HepG2 (cell line): ENCODE results near the gene FGD2. TPM values are rescaled to one million over a fixed set of nuclear protein-coding genes. Genes with fewer than 3 reads are reported as not detected.

Source experiments
- ARID2 ChIP-seq: sonication (generic); formaldehyde crosslinking; IDR thresholded peaks from 2 replicates; pipeline ENCODE4 v1.8.1; 2022; ENCODE audit warnings: mild to moderate bottlenecking, missing genetic modification reagents, borderline replicate concordance
- GATAD2A ChIP-seq: IDR thresholded peaks from 2 replicates; pipeline ENCODE4 v1.6.1; 2016
- GMEB1 ChIP-seq: sonication (generic); formaldehyde crosslinking; IDR thresholded peaks from 2 replicates; pipeline ENCODE4 v1.5.1; 2020; ENCODE audit warnings: missing genetic modification reagents, mild to moderate bottlenecking, borderline replicate concordance
- MAX ChIP-seq: IDR thresholded peaks from 2 replicates; pipeline ENCODE4 v1.6.1; 2012; ENCODE audit warnings: inconsistent platforms
- NFIB ChIP-seq: sonication (generic); formaldehyde crosslinking; IDR thresholded peaks from 2 replicates; pipeline ENCODE4 v1.9.0; 2021; ENCODE audit warnings: missing genetic modification reagents, mild to moderate bottlenecking, borderline replicate concordance
- PCBP2 ChIP-seq: fragments of 200-400 bp; formaldehyde crosslinking; optimal IDR thresholded peaks from 2 replicates; pipeline ENCODE3; 2018; ENCODE audit warnings: low read length, low read depth; ENCODE audit not compliant: poor library complexity, severe bottlenecking
- PRMT3 ChIP-seq: sonication (generic); formaldehyde crosslinking; IDR thresholded peaks from 2 replicates; pipeline ENCODE4 v1.8.1; 2022; ENCODE audit warnings: low read depth, mild to moderate bottlenecking, moderate library complexity, missing genetic modification reagents, borderline replicate concordance
- SRY ChIP-seq: sonication (generic); formaldehyde crosslinking; IDR thresholded peaks from 2 replicates; pipeline ENCODE4 v1.8.0; 2022; ENCODE audit warnings: mild to moderate bottlenecking, missing genetic modification reagents
- ZFP90 ChIP-seq: sonication (generic); formaldehyde crosslinking; IDR thresholded peaks from 2 replicates; pipeline ENCODE4 v1.8.0; 2022; ENCODE audit warnings: missing genetic modification reagents, mild to moderate bottlenecking, inconsistent platforms, borderline replicate concordance
- ZFX ChIP-seq: sonication (generic); formaldehyde crosslinking; IDR thresholded peaks from 2 replicates; pipeline ENCODE4 v1.4.0; 2020; ENCODE audit warnings: mild to moderate bottlenecking, low read depth, missing genetic modification reagents, moderate library complexity
- ZNF484 ChIP-seq: sonication (generic); formaldehyde crosslinking; IDR thresholded peaks from 2 replicates; pipeline ENCODE4 v1.5.1; 2020; ENCODE audit warnings: mild to moderate bottlenecking, low read depth, missing genetic modification reagents, borderline replicate concordance
- ZNF564 ChIP-seq: sonication (generic); formaldehyde crosslinking; IDR thresholded peaks from 2 replicates; pipeline ENCODE4 v1.8.1; 2023; ENCODE audit warnings: mild to moderate bottlenecking, missing genetic modification reagents
- ZNF567 ChIP-seq: sonication (generic); formaldehyde crosslinking; IDR thresholded peaks from 2 replicates; pipeline ENCODE4 v1.8.1; 2023; ENCODE audit warnings: mild to moderate bottlenecking, missing genetic modification reagents, borderline replicate concordance
- ZNF841 ChIP-seq: sonication (generic); formaldehyde crosslinking; IDR thresholded peaks from 2 replicates; pipeline ENCODE4 v1.8.1; 2023; ENCODE audit warnings: missing genetic modification reagents, borderline replicate concordance
- polyA plus RNA-seq, 8 experiments: library from polyadenylated mRNA; depleted of rRNA in 3 of 8; stranded (reverse) in 7 of 8; unstranded in 1 of 8; fragments of >200 nt; fragmentation: Illumina TruSeq in 4 of 8; extraction: Trizol in 4 of 8; gene quantifications; 2 replicates each; pipeline versions ENCODE4 v1.2.1 to v1.2.3, GENCODE V29; 2011 to 2016; ENCODE audit warnings: low read depth in 4 of 8, missing spikeins in 1 of 8, mixed read lengths in 1 of 8; ENCODE audit not compliant: insufficient read depth in 1 of 8
- total RNA-seq, 5 experiments: library from RNA; depleted of rRNA; stranded (reverse); fragments of >200 nt; fragmentation: Illumina TruSeq; extraction: Trizol; gene quantifications; 2 replicates each; pipeline ENCODE4 v1.2.3, GENCODE V29; 2016; ENCODE audit warnings: low read depth in 1 of 5
- TF ChIP-seq, protein P1 (sequence below): IDR thresholded peaks from 2 replicates; pipeline ENCODE4 v1.6.1; 2012; ENCODE audit warnings: low read length, improper control_type of control experiment
- TF ChIP-seq, protein P2 (sequence below): sonication (generic); formaldehyde crosslinking; IDR thresholded peaks from 2 replicates; pipeline ENCODE4 v1.5.1; 2020; ENCODE audit warnings: missing genetic modification reagents, mild to moderate bottlenecking, borderline replicate concordance
- TF ChIP-seq, protein P3 (sequence below): sonication (generic); formaldehyde crosslinking; conservative IDR thresholded peaks from 2 replicates; pipeline ENCODE4 v1.8.0; 2022; ENCODE audit warnings: mild to moderate bottlenecking, moderate library complexity, missing genetic modification reagents
- TF ChIP-seq, protein P4 (sequence below): IDR thresholded peaks from 2 replicates; pipeline ENCODE4 v1.6.1; 2016
- TF ChIP-seq, protein P5 (sequence below): sonication (generic); formaldehyde crosslinking; IDR thresholded peaks from 2 replicates; pipeline ENCODE4 v1.4.0; 2020; ENCODE audit warnings: missing genetic modification reagents

Gene FGD2
- total and polyA plus RNA-seq, 2 of the 13 experiments (the other 11 are each of a cell fraction or from before 2014, with no cell fraction given), result not detected

DNA sequence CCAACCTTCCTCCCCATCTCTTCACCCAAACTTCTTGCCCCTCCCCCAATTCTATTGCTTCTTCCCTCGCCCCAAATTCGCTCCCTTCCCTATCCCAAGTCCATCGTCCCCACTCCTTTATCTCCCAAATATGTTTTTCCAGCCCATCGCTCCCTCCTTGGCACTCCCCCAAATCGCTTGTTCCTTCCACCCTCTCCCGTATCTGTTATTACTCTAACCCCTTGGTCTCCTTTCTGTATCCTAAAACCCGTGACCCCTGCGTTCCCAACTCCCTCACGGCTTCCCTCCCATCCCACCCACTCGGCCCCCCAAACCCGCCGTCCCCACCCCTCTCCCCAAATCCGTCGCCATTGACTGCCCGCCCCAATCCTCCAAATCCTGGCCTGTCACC, 20.0 kb upstream of the FGD2 start (continued):
- TF ChIP-seq, protein P1, sequence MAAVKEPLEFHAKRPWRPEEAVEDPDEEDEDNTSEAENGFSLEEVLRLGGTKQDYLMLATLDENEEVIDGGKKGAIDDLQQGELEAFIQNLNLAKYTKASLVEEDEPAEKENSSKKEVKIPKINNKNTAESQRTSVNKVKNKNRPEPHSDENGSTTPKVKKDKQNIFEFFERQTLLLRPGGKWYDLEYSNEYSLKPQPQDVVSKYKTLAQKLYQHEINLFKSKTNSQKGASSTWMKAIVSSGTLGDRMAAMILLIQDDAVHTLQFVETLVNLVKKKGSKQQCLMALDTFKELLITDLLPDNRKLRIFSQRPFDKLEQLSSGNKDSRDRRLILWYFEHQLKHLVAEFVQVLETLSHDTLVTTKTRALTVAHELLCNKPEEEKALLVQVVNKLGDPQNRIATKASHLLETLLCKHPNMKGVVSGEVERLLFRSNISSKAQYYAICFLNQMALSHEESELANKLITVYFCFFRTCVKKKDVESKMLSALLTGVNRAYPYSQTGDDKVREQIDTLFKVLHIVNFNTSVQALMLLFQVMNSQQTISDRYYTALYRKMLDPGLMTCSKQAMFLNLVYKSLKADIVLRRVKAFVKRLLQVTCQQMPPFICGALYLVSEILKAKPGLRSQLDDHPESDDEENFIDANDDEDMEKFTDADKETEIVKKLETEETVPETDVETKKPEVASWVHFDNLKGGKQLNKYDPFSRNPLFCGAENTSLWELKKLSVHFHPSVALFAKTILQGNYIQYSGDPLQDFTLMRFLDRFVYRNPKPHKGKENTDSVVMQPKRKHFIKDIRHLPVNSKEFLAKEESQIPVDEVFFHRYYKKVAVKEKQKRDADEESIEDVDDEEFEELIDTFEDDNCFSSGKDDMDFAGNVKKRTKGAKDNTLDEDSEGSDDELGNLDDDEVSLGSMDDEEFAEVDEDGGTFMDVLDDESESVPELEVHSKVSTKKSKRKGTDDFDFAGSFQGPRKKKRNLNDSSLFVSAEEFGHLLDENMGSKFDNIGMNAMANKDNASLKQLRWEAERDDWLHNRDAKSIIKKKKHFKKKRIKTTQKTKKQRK, result no peak
- TF ChIP-seq ZNF484 (no peak), SRY (no peak), PRMT3 (CRISPR knock-in tag) (0 out of 2 replicates have a peak, but pooled peaks have one; percentile 55), GMEB1 (CRISPR knock-in tag) (no peak), ZNF567 (CRISPR knock-in tag) (no peak), ARID2 (CRISPR knock-in tag) (no peak), MAX (no peak), NFIB (CRISPR knock-in tag) (no peak), ZFX (CRISPR knock-in tag) (no peak), ZFP90 (CRISPR knock-in tag) (no peak), ZNF841 (CRISPR knock-in tag) (no peak), ZNF564 (CRISPR knock-in tag) (0 out of 2 replicates have a peak, but pooled peaks have one; percentile 5), PCBP2 (peak; percentile 7), GATAD2A (CRISPR knock-in tag) (no peak)
- TF ChIP-seq, protein P2, sequence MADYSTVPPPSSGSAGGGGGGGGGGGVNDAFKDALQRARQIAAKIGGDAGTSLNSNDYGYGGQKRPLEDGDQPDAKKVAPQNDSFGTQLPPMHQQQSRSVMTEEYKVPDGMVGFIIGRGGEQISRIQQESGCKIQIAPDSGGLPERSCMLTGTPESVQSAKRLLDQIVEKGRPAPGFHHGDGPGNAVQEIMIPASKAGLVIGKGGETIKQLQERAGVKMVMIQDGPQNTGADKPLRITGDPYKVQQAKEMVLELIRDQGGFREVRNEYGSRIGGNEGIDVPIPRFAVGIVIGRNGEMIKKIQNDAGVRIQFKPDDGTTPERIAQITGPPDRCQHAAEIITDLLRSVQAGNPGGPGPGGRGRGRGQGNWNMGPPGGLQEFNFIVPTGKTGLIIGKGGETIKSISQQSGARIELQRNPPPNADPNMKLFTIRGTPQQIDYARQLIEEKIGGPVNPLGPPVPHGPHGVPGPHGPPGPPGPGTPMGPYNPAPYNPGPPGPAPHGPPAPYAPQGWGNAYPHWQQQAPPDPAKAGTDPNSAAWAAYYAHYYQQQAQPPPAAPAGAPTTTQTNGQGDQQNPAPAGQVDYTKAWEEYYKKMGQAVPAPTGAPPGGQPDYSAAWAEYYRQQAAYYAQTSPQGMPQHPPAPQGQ (CRISPR knock-in tag), result no peak
- TF ChIP-seq, protein P3, sequence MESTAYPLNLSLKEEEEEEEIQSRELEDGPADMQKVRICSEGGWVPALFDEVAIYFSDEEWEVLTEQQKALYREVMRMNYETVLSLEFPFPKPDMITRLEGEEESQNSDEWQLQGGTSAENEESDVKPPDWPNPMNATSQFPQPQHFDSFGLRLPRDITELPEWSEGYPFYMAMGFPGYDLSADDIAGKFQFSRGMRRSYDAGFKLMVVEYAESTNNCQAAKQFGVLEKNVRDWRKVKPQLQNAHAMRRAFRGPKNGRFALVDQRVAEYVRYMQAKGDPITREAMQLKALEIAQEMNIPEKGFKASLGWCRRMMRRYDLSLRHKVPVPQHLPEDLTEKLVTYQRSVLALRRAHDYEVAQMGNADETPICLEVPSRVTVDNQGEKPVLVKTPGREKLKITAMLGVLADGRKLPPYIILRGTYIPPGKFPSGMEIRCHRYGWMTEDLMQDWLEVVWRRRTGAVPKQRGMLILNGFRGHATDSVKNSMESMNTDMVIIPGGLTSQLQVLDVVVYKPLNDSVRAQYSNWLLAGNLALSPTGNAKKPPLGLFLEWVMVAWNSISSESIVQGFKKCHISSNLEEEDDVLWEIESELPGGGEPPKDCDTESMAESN (CRISPR knock-in tag), result no peak
- TF ChIP-seq, protein P4, sequence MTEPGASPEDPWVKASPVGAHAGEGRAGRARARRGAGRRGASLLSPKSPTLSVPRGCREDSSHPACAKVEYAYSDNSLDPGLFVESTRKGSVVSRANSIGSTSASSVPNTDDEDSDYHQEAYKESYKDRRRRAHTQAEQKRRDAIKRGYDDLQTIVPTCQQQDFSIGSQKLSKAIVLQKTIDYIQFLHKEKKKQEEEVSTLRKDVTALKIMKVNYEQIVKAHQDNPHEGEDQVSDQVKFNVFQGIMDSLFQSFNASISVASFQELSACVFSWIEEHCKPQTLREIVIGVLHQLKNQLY, result no peak
- TF ChIP-seq, protein P5, sequence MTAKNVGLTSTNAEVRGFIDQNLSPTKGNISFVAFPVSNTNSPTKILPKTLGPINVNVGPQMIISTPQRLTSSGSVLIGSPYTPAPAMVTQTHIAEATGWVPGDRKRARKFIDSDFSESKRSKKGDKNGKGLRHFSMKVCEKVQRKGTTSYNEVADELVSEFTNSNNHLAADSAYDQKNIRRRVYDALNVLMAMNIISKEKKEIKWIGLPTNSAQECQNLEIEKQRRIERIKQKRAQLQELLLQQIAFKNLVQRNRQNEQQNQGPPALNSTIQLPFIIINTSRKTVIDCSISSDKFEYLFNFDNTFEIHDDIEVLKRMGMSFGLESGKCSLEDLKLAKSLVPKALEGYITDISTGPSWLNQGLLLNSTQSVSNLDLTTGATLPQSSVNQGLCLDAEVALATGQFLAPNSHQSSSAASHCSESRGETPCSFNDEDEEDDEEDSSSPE (CRISPR knock-in tag), result no peak
